IPS-15b (cell line): ENCODE measurements around the gene WNT4.

ENCODE experiments used
- H3K27me3 ChIP-seq: one replicate; pipeline ENCODE4 v1.6.1; 2013; ENCODE audit warnings: low read length; ENCODE audit not compliant: control insufficient read depth, insufficient read depth
- H3K36me3 ChIP-seq: one replicate; pipeline ENCODE4 v1.6.1; 2013; ENCODE audit warnings: low read length; ENCODE audit not compliant: control insufficient read depth, insufficient read depth
- H3K4me1 ChIP-seq: one replicate; pipeline ENCODE4 v1.6.1; 2013; ENCODE audit warnings: mild to moderate bottlenecking, low read length; ENCODE audit not compliant: control insufficient read depth, insufficient read depth
- H3K4me3 ChIP-seq: one replicate; pipeline ENCODE4 v1.5.1; 2013; ENCODE audit warnings: low read depth, low read length
- H3K9ac ChIP-seq: one replicate; pipeline ENCODE4 v1.6.1; 2013; ENCODE audit warnings: low read depth, mild to moderate bottlenecking, low read length
- H3K9me3 ChIP-seq: one replicate; pipeline ENCODE4 v1.6.1; 2013; ENCODE audit warnings: mild to moderate bottlenecking, low read length; ENCODE audit not compliant: control insufficient read depth, insufficient read depth

The WNT4 gene

GRCh38 chr1:22158654-22159053 is 15.8 kb upstream of the WNT4 start:
- Histone ChIP-seq H3K27me3 (no peaks in the 10 kb centered on the region), H3K4me1 (no peaks in the 10 kb centered on the region), H3K4me3 (no peak overlapping the region), H3K36me3 (no peaks in the 10 kb centered on the region), H3K9me3 (no peaks in the 10 kb centered on the region), H3K9ac (no peak overlapping the region)

DNA sequence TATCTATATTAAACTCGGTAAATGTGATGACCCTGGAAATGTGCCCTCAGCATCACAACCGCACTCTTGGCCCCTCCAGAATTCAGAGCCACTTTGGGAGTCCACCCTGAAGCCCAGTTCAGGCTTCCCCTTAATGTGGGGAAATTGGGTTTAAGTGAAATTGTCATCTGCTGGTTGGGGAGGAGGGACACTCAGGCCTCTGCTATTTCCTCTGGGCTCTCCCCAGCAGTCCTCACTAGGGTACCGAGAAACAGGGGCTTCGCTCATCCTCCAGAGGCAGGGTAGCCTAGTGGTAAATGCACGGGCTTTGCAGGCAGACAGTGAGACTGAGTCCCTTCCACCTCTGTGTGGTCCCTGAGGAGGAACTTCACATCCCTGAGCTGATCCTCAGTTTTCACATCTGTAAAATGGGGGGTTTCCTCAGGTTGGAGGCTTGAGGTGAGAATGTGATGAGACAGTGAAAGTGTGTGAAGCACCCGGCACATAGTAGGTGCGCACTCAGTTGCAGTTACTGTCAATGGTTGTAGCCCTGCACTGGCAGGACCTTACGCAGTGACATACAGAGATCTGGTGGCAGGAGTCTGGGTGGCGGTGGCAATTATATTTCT is 14.6 kb upstream of the WNT4 start:
- no peaks in the 10 kb centered on the region for H3K27me3 ChIP-seq
- no peak overlapping the region for H3K9ac ChIP-seq
- no peaks in the 10 kb centered on the region for H3K36me3 ChIP-seq
- H3K9me3 ChIP-seq, result no peaks in the 10 kb centered on the region
- no peak overlapping the region for H3K4me3 ChIP-seq
- H3K4me1 ChIP-seq, result no peaks in the 10 kb centered on the region

GRCh38 chr1:22155517-22155916 is 12.6 kb upstream of the WNT4 start:
- Histone ChIP-seq H3K4me3 (no peak overlapping the region), H3K9me3 (no peaks in the 10 kb centered on the region), H3K36me3 (no peaks in the 10 kb centered on the region), H3K4me1 (no peaks in the 10 kb centered on the region), H3K9ac (no peak overlapping the region), H3K27me3 (no peaks in the 10 kb centered on the region)

GRCh38 chr1:22154626-22155025 is 11.7 kb upstream of the WNT4 start:
- Histone ChIP-seq H3K4me3 (no peak overlapping the region), H3K36me3 (no peaks in the 10 kb centered on the region), H3K27me3 (no peaks in the 10 kb centered on the region), H3K4me1 (no peaks in the 10 kb centered on the region), H3K9me3 (no peaks in the 10 kb centered on the region), H3K9ac (no peak overlapping the region)

DNA sequence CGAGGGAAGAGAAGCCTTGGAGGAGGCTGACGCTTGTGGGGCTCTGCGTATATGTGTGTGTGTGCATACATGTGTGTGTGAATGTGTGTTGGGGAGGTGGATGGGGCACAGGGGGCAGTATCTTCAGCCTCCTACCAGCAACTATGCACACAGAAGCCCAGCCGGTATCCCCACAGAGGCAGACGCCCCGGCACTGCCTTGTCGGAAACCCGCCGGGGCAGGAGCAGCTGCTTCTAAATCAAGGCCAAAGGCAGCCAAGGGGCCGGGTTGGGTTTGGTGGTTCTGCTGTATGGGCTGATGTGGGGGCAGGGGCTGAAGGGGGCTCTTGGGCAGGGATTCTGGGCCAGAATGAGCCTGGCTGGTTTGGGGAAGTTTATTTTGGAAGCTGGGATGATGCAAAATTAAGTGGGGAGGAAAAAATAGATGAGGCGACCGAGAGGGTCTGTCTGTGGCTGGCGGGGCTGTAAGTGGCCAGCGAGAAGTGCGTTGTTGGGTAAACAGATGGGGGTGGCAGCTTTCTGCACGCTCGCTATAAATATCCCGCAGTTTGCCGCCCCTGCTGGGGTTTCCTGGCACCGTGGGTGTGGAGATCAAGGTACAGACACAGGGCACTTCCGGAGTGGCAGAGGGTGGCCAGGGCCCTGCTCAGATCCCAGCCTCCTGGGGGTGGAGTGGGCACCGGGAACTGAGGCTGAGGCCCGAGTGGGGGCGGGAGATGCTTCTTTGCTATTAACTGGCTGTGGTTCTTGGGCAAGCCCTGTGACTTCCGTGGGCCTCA is 11.0 kb upstream of the WNT4 start:
- no peak overlapping the region for H3K4me3 ChIP-seq
- no peaks in the 10 kb centered on the region for H3K9me3 ChIP-seq
- H3K36me3 ChIP-seq, result no peaks in the 10 kb centered on the region
- H3K4me1 ChIP-seq, result no peaks in the 10 kb centered on the region
- no peak overlapping the region for H3K9ac ChIP-seq
- H3K27me3 ChIP-seq, result no peaks in the 10 kb centered on the region

- H3K4me3 ChIP-seq, result no peak overlapping the region
- no peaks in the 10 kb centered on the region for H3K36me3 ChIP-seq
- no peaks in the 10 kb centered on the region for H3K27me3 ChIP-seq
- no peaks in the 10 kb centered on the region for H3K4me1 ChIP-seq
- H3K9me3 ChIP-seq, result no peaks in the 10 kb centered on the region
- no peak overlapping the region for H3K9ac ChIP-seq
Measured at GRCh38 chr1:22150923-22151322, 8.0 kb upstream of the WNT4 start.

DNA sequence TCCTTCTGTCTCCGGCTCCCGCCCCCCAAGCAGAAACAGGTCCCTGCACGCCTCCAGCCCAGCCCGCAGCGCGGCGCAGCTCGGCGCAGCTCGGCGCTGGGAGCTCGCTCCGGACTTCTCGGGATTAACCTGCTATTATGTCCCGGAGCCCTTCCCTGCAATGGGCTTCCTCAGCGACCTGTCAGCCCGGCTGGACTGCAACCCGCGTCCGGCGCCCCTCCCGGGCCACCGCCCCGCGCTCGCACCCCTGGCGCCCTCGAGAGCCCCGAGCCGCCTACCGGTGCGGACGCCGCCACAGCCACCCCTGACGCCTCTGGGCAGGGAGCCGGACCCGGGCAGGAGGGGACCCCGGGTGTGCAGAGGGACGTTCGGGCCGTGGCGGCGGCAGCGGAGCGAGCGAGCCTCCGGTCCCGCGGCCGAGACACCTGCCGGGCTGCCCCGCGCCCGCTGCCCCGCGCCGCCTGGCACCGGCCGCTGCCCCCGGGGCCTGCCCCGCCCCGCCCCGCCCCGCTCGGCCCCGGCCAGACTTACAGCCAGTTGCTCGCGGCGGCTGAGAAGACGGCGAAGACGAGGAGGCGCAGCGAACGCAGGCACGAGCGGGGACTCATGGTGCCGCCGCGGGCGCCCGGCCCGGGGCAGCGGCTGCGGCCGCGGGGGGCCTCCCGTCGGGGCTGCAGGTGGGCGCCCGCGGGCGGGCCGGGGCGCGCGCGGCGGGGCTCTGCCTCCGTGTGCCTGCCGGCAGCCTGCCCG is 407 bp downstream of the WNT4 start:
- Histone ChIP-seq H3K4me3 (peak overlapping the region; percentile 52), H3K27me3 (peaks cover 26% of the 10 kb centered on the region), H3K9ac (peak overlapping the region; percentile 26), H3K9me3 (no peaks in the 10 kb centered on the region), H3K36me3 (no peaks in the 10 kb centered on the region), H3K4me1 (peaks cover 6% of the 10 kb centered on the region)

- H3K9ac ChIP-seq, result peak overlapping the region; percentile 26
- peak overlapping the region; percentile 52 for H3K4me3 ChIP-seq
- no peaks in the 10 kb centered on the region for H3K36me3 ChIP-seq
- H3K9me3 ChIP-seq, result no peaks in the 10 kb centered on the region
- peaks cover 12% of the 10 kb centered on the region for H3K4me1 ChIP-seq
- peaks cover 26% of the 10 kb centered on the region for H3K27me3 ChIP-seq
Measured at GRCh38 chr1:22141554-22142314, 1.2 kb downstream of the WNT4 start.

- Histone ChIP-seq H3K27me3 (peaks cover 26% of the 10 kb centered on the region), H3K4me3 (no peak overlapping the region), H3K4me1 (peaks cover 14% of the 10 kb centered on the region), H3K9me3 (no peaks in the 10 kb centered on the region), H3K36me3 (no peaks in the 10 kb centered on the region), H3K9ac (no peak overlapping the region)
Measured at GRCh38 chr1:22140694-22141093, 2.2 kb downstream of the WNT4 start.

DNA sequence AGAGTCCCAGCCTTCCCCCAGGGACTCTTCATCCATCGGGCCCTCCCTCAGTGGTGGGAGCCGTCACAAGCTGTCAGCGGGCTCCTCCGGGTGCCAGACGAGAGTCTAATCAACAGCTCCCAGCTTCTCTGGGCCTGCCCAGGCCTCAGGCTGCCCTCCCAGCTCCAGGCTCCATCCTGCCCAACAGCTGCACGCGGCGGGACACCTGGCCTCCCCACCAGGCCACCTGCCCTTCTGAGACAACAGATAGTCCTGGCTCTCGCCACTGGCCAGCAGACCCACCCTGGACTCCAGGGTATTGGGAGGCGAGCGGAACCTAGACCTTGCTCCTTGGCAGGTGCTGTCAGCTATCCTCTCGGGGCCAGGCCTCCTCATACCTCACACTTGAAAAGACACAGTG is 3.1 kb downstream of the WNT4 start:
- peaks cover 26% of the 10 kb centered on the region for H3K27me3 ChIP-seq
- H3K4me3 ChIP-seq, result no peak overlapping the region
- H3K9ac ChIP-seq, result no peak overlapping the region
- H3K4me1 ChIP-seq, result peaks cover 14% of the 10 kb centered on the region
- no peaks in the 10 kb centered on the region for H3K36me3 ChIP-seq
- H3K9me3 ChIP-seq, result no peaks in the 10 kb centered on the region

DNA sequence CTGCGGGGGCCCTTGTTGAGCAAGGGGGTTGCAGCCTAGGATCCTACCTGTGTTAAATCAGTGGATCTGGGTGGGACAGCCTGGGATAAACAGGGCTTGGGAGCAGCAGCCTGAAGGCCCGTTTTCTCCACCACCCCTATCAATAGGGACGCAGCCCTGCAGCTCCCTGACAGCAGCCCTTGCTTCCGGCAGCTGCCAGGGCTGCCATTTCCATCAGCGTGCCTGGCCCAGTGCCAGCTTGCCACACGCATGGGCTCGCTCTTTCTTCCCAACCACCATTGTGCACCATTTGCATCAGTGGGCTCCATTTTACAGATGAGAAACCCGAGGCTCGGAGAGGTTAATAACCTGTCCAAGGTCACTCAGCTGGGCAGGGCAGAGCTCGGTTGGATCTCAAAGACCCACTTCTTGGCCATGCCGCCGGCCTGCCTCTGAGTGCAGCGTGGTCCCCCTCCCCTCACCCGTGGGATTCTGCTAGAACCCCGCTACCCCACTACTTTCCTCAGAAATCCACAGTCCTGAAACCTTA is 3.8 kb downstream of the WNT4 start:
- peaks cover 18% of the 10 kb centered on the region for H3K4me1 ChIP-seq

More for the DNA sequence above, 3.8 kb downstream of the WNT4 start:
- Histone ChIP-seq H3K9me3 (no peaks in the 10 kb centered on the region), H3K4me3 (no peak overlapping the region), H3K9ac (no peak overlapping the region), H3K36me3 (no peaks in the 10 kb centered on the region), H3K27me3 (peaks cover 24% of the 10 kb centered on the region)
